ENCODE measurements around the gene ST8SIA3.
"Not testable (repeated sequence)": the region's sequence is repeated elsewhere in the genome, so short reads cannot be mapped to it uniquely, and the experiment has no call there.

Gene ST8SIA3

GRCh38 chr18:57394749-57395148 is 42.4 kb downstream of the ST8SIA3 start:
- in situ Hi-C loops (cut with MboI; ENCODE audit: low sequenced_read_pairs); H3K4me1 ChIP-seq; H3K4me3 ChIP-seq; H3K36me3 ChIP-seq (replicated peaks); H3K27me3 ChIP-seq (ENCODE audit: low read depth); DNase-seq (ENCODE audit: low spot score in 2 of 2); H3K9me3 ChIP-seq: not testable (repeated sequence)

GRCh38 chr18:57396831-57397230 is 44.5 kb downstream of the ST8SIA3 start:
- H3K27me3 ChIP-seq (ENCODE audit: low read depth); H3K4me3 ChIP-seq; in situ Hi-C loops (cut with MboI; ENCODE audit: low sequenced_read_pairs); H3K36me3 ChIP-seq (replicated peaks); H3K9me3 ChIP-seq; DNase-seq (ENCODE audit: low spot score in 2 of 2); H3K4me1 ChIP-seq: not testable (repeated sequence)

GRCh38 chr18:57397440-57398132 is 45.2 kb downstream of the ST8SIA3 start:
- H3K36me3 ChIP-seq (replicated peaks): no peaks in the 10 kb centered on the region
- no peak for DNase-seq (ENCODE audit: low spot score in 2 of 2)
- H3K9me3 ChIP-seq: no peaks in the 10 kb centered on the region
- H3K27me3 ChIP-seq (ENCODE audit: low read depth): 0 out of 2 replicates have a peak, but pooled peaks cover 2% of the 10 kb centered on the region
- in situ Hi-C loops (cut with MboI; ENCODE audit: low sequenced_read_pairs): no loop called here
- H3K4me1 ChIP-seq: no peaks in the 10 kb centered on the region
- no peak overlapping the region for H3K4me3 ChIP-seq

- H3K27me3 ChIP-seq (ENCODE audit: low read depth): peaks cover 2% of the 10 kb centered on the region
- H3K9me3 ChIP-seq: no peaks in the 10 kb centered on the region
- no peak overlapping the region for H3K4me3 ChIP-seq
- in situ Hi-C loops (cut with MboI; ENCODE audit: low sequenced_read_pairs): no loop called here
- H3K4me1 ChIP-seq: no peaks in the 10 kb centered on the region
- no peak for DNase-seq (ENCODE audit: low spot score in 2 of 2)
- H3K36me3 ChIP-seq (replicated peaks): no peaks in the 10 kb centered on the region
These were observed 52.0 kb downstream of the ST8SIA3 start for GRCh38 chr18:57404345-57404744.

- no peaks in the 10 kb centered on the region for H3K9me3 ChIP-seq
- H3K4me1 ChIP-seq: no peaks in the 10 kb centered on the region
- H3K4me3 ChIP-seq: no peak overlapping the region
- H3K27me3 ChIP-seq (ENCODE audit: low read depth): peaks cover 8% of the 10 kb centered on the region
- H3K36me3 ChIP-seq (replicated peaks): no peaks in the 10 kb centered on the region
- no peak for DNase-seq (ENCODE audit: low spot score in 2 of 2)
- in situ Hi-C loops (cut with MboI; ENCODE audit: low sequenced_read_pairs): no loop called here
These were observed 57.3 kb downstream of the ST8SIA3 start for GRCh38 chr18:57409650-57410049.

GRCh38 chr18:57410749-57411148 is 58.4 kb downstream of the ST8SIA3 start:
- H3K4me1 ChIP-seq: no peaks in the 10 kb centered on the region
- in situ Hi-C loops (cut with MboI; ENCODE audit: low sequenced_read_pairs): no loop called here
- peaks cover 8% of the 10 kb centered on the region for H3K27me3 ChIP-seq (ENCODE audit: low read depth)
- no peak overlapping the region for H3K4me3 ChIP-seq
- no peaks in the 10 kb centered on the region for H3K36me3 ChIP-seq (replicated peaks)
- H3K9me3 ChIP-seq: no peaks in the 10 kb centered on the region
- DNase-seq (ENCODE audit: low spot score in 2 of 2): no peak

GRCh38 chr18:57416542-57416941 is 64.2 kb downstream of the ST8SIA3 start:
- in situ Hi-C loops (cut with MboI; ENCODE audit: low sequenced_read_pairs): no loop called here
- Histone ChIP-seq H3K36me3 (replicated peaks) (no peaks in the 10 kb centered on the region), H3K4me1 (no peaks in the 10 kb centered on the region), H3K4me3 (no peak overlapping the region), H3K9me3 (no peaks in the 10 kb centered on the region), H3K27me3 (ENCODE audit: low read depth) (0 out of 2 replicates have a peak, but pooled peaks cover 2% of the 10 kb centered on the region)
- DNase-seq (ENCODE audit: low spot score in 2 of 2): no peak

Measured in HAP-1 (cell line).